NT2/D1 (cell line): Measurements from ENCODE around the gene TBCA.

Experiments
- DNase-seq: peaks from one replicate; pipeline ENCODE4 v3.0.0-alpha.2; 2011; ENCODE audit warnings: low read depth, low spot score
- H3K27me3 ChIP-seq: 2 replicates; pipeline ENCODE4 v1.6.0; 2011; ENCODE audit warnings: mild to moderate bottlenecking; ENCODE audit not compliant: insufficient read length, insufficient read depth
- H3K36me3 ChIP-seq: 2 replicates; pipeline ENCODE4 v1.6.1; 2011; ENCODE audit warnings: mild to moderate bottlenecking, low read length, mixed read lengths; ENCODE audit not compliant: insufficient read depth, insufficient read length
- H3K4me1 ChIP-seq: 2 replicates; pipeline ENCODE4 v1.5.1; 2011; ENCODE audit not compliant: insufficient read depth, insufficient read length
- H3K4me3 ChIP-seq: 2 replicates; pipeline ENCODE4 v1.5.1; 2011; ENCODE audit warnings: low read depth; ENCODE audit not compliant: insufficient read length
- H3K9ac ChIP-seq: 2 replicates; pipeline ENCODE4 v1.6.0; 2011; ENCODE audit warnings: low read depth; ENCODE audit not compliant: insufficient read length
- H3K9me3 ChIP-seq: 2 replicates; pipeline ENCODE4 v1.5.1; 2011; ENCODE audit warnings: mild to moderate bottlenecking, low read length; ENCODE audit not compliant: insufficient read depth
- SUZ12 ChIP-seq: IDR thresholded peaks from 2 replicates; pipeline ENCODE4 v1.6.1; 2011; ENCODE audit not compliant: insufficient read length, insufficient read depth; ENCODE audit errors: extremely low read depth
- YY1 ChIP-seq: IDR thresholded peaks from 2 replicates; pipeline ENCODE4 v1.6.1; 2011; ENCODE audit not compliant: insufficient read length, insufficient read depth
- ZNF274 ChIP-seq: IDR thresholded peaks from 2 replicates; pipeline ENCODE4 v1.6.1; 2011; ENCODE audit warnings: mild to moderate bottlenecking, low read depth, low read length

Gene TBCA

GRCh38 chr5:77775790-77776553, at the start of gene TBCA:
TBCA (minus strand) TSS chr5:77776339; CDS start chr5:77776257, 82 bp downstream.
- DNase-seq, result peak; percentile 69
- Histone ChIP-seq H3K36me3 (peaks cover 31% of the 10 kb centered on the region), H3K27me3 (no peaks in the 10 kb centered on the region), H3K4me1 (no peaks in the 10 kb centered on the region), H3K9me3 (no peaks in the 10 kb centered on the region), H3K4me3 (peak within 1 kb of the TSS; percentile 79), H3K9ac (peak within 1 kb of the TSS; percentile 86)
- TF ChIP-seq YY1 (no peak), SUZ12 (no peak), ZNF274 (no peak)

GRCh38 chr5:77824981-77825380, 48.8 kb upstream of the TBCA start:
- no peak for DNase-seq
- Histone ChIP-seq H3K36me3 (no peaks in the 10 kb centered on the region), H3K9ac (no peak overlapping the region), H3K9me3 (no peaks in the 10 kb centered on the region), H3K4me3 (no peak overlapping the region), H3K27me3 (no peaks in the 10 kb centered on the region), H3K4me1 (no peaks in the 10 kb centered on the region)
- TF ChIP-seq YY1, result no peak
- TF ChIP-seq ZNF274, result no peak
- TF ChIP-seq SUZ12, result no peak

- no peak for DNase-seq
- Histone ChIP-seq H3K27me3 (no peaks in the 10 kb centered on the region), H3K36me3 (no peaks in the 10 kb centered on the region), H3K9ac (no peak overlapping the region), H3K4me3 (no peak overlapping the region), H3K4me1 (no peaks in the 10 kb centered on the region), H3K9me3 (no peaks in the 10 kb centered on the region)
- TF ChIP-seq ZNF274 (no peak), YY1 (no peak), SUZ12 (no peak)
These were observed 40.5 kb upstream of the TBCA start for GRCh38 chr5:77816686-77817085.

- Histone ChIP-seq H3K9ac (no peak overlapping the region), H3K27me3 (no peaks in the 10 kb centered on the region), H3K4me3 (no peak overlapping the region), H3K4me1 (no peaks in the 10 kb centered on the region), H3K36me3 (no peaks in the 10 kb centered on the region), H3K9me3 (no peaks in the 10 kb centered on the region)
- DNase-seq, result no peak
- TF ChIP-seq YY1, result no peak
- TF ChIP-seq ZNF274, result no peak
- TF ChIP-seq SUZ12, result no peak
These were observed 36.9 kb upstream of the TBCA start for GRCh38 chr5:77812926-77813589.

DNA sequence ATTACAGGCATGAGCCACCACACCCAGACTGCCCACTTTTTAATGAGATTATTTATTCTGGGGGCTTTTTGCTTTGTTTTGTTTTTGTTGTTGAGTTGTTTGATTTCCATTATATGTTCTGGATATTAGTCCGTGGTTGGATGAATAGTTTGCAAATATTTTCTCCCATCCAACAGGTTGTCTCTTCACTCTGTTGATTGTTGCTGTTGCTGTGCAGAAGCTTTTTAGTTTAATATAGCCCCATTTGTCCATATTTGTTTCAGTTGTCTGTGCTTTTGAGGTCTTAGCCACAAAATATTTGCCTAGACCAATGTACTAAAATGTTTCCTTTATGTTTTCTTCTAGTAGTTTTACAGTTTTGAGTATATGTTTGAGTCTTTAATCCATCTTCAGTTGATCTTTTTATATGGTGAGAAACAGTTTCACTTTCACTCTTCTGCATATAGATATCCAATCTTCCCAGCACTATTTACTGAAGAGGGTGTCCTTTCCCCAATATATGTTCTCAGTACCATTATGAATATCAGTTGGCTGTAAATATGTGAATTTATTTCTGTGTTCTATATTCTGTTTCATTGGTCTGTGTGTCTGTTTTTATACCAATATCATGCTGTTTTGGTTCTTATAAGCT, 30.2 kb upstream of the TBCA start:
- no peak for DNase-seq
- Histone ChIP-seq H3K36me3 (no peaks in the 10 kb centered on the region), H3K9me3 (no peaks in the 10 kb centered on the region), H3K27me3 (no peaks in the 10 kb centered on the region), H3K4me3 (no peak overlapping the region), H3K4me1 (no peaks in the 10 kb centered on the region), H3K9ac (no peak overlapping the region)
- TF ChIP-seq SUZ12 (no peak), ZNF274 (no peak), YY1 (no peak)

DNA sequence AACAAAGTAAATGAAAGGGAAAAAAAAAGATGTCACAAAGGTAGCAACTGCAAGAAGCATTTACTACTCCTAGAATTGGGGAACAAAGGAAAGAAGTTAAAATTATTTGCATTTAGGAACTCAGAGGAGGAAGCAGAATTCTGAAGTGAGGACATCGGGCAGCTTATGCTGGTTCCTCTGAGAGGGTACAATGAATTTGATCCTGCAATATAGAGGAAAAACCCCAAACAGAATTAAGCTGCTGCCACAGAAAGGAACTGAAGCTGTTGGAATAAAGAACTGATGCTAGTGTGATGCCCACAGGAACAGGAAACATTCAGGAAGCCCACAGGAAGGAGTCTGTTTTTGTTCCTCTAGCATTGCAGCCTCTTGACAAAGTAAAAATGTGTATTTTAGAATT, 22.3 kb upstream of the TBCA start:
- H3K27me3 ChIP-seq, result no peaks in the 10 kb centered on the region
- DNase-seq, result no peak
- no peaks in the 10 kb centered on the region for H3K36me3 ChIP-seq
- no peak overlapping the region for H3K4me3 ChIP-seq
- H3K4me1 ChIP-seq, result no peaks in the 10 kb centered on the region
- no peak overlapping the region for H3K9ac ChIP-seq
- TF ChIP-seq ZNF274 (no peak), YY1 (no peak), SUZ12 (no peak)
- H3K9me3 ChIP-seq, result peaks cover 7% of the 10 kb centered on the region; the same call in 1 of the 2 replicates

DNA sequence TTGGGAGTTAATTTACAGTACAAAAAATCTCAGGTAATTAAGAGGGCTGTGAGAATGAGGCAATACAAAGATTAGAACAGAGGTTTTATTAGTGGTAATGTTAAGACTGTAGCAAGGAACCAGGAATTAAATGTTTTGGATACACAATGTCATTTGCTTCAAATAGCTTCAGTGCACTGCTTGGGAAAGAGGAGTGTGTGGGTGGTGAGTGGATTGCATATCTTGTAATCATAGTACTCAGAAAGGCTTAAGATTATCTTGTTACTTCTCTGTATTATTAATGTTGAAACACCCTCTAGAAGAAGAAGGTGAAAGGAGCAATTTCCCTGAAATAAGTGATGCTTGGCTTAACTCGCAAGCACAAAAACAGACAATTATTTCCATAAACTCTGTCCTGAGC, 21.0 kb upstream of the TBCA start:
- Histone ChIP-seq H3K9ac (no peak overlapping the region), H3K27me3 (no peaks in the 10 kb centered on the region), H3K36me3 (no peaks in the 10 kb centered on the region), H3K9me3 (peaks cover 7% of the 10 kb centered on the region; the same call in 1 of the 2 replicates), H3K4me3 (no peak overlapping the region), H3K4me1 (no peaks in the 10 kb centered on the region)
- TF ChIP-seq SUZ12, result no peak
- TF ChIP-seq ZNF274, result no peak
- no peak for TF ChIP-seq YY1
- no peak for DNase-seq
